NCI-H2107 treated with DMSO at 0.1 percent for 48 hours (cell line): ENCODE measurements around the gene NSMCE4A.
A peak's percentile ranks its signal among the peaks of the same experiment; 100 is the strongest.
"Not testable (repeated sequence)": the region's sequence is repeated elsewhere in the genome, so short reads cannot be mapped to it uniquely, and the experiment has no call there.

ENCODE experiments used
- DNase-seq: peaks from one replicate; lab custom pipeline; 2025; ENCODE audit not compliant: unreplicated experiment; lab: John Stamatoyannopoulos, UW

NSMCE4A gene

GRCh38 chr10:121974535-121975294 is at the start of gene NSMCE4A:
Gene NSMCE4A, minus strand, starts transcription at chr10:121975217. Its CDS starts 52 bp downstream, at chr10:121975165.
- peak; percentile 7 for DNase-seq

GRCh38 chr10:122023257-122023656 is 48.2 kb upstream of the NSMCE4A start:
- DNase-seq = not testable (repeated sequence)

GRCh38 chr10:122022276-122022675 is 47.3 kb upstream of the NSMCE4A start:
- no peak for DNase-seq

- DNase-seq = no peak
Observed at GRCh38 chr10:122021828-122022227, 46.8 kb upstream of the NSMCE4A start.

GRCh38 chr10:122021379-122021778 is 46.4 kb upstream of the NSMCE4A start:
- DNase-seq = no peak

- no peak for DNase-seq
Observed at GRCh38 chr10:122020226-122020625, 45.2 kb upstream of the NSMCE4A start.

GRCh38 chr10:122019414-122019975 is 44.5 kb upstream of the NSMCE4A start:
- DNase-seq = peak; percentile 5

- DNase-seq = no peak
Observed at GRCh38 chr10:122018951-122019413, 44.0 kb upstream of the NSMCE4A start.

- DNase-seq = no peak
Observed at GRCh38 chr10:122018491-122018890, 43.5 kb upstream of the NSMCE4A start.

GRCh38 chr10:122017926-122018325 is 42.9 kb upstream of the NSMCE4A start:
- not testable (repeated sequence) for DNase-seq

GRCh38 chr10:122014652-122015248 is 39.7 kb upstream of the NSMCE4A start:
- no peak for DNase-seq

- no peak for DNase-seq
Observed at GRCh38 chr10:122013311-122013780, 38.3 kb upstream of the NSMCE4A start.

GRCh38 chr10:122012731-122013130 is 37.7 kb upstream of the NSMCE4A start:
- DNase-seq = no peak

- no peak for DNase-seq
Observed at GRCh38 chr10:122010405-122011050, 35.5 kb upstream of the NSMCE4A start.

GRCh38 chr10:122007415-122007814 is 32.4 kb upstream of the NSMCE4A start:
- DNase-seq = no peak

GRCh38 chr10:122001698-122002097 is 26.7 kb upstream of the NSMCE4A start:
- DNase-seq = no peak

GRCh38 chr10:121999301-121999700 is 24.3 kb upstream of the NSMCE4A start:
- DNase-seq = no peak

GRCh38 chr10:121998462-121998861 is 23.4 kb upstream of the NSMCE4A start:
- DNase-seq = no peak

GRCh38 chr10:121994429-121994941 is 19.5 kb upstream of the NSMCE4A start:
- no peak for DNase-seq

- not testable (repeated sequence) for DNase-seq
Observed at GRCh38 chr10:121991727-121992126, 16.7 kb upstream of the NSMCE4A start.

GRCh38 chr10:121990015-121990677 is 15.1 kb upstream of the NSMCE4A start:
- no peak for DNase-seq
